SK-N-MC (cell line): ENCODE results near the gene FUOM.

Source experiments
- EZH2 ChIP-seq: fragments of 200-600 bp; sonication (generic); IDR thresholded peaks from one replicate; pipeline ENCODE4 v1.6.1; 2017; ENCODE audit warnings: antibody characterized with exemption
- FOXP2 ChIP-seq: optimal IDR thresholded peaks from 2 replicates; pipeline ENCODE3; 2011; ENCODE audit warnings: mild to moderate bottlenecking, moderate library complexity; ENCODE audit not compliant: insufficient read depth; ENCODE audit errors: extremely low read length, control extremely low read depth
- POLR2AphosphoS5 ChIP-seq: IDR thresholded peaks from 2 replicates; pipeline ENCODE4 v1.6.1; 2012; ENCODE audit warnings: mild to moderate bottlenecking, low read depth, low read length, borderline replicate concordance

- TF ChIP-seq EZH2: no peak
- no peak for TF ChIP-seq POLR2AphosphoS5
- no peak for TF ChIP-seq FOXP2
Observed at GRCh38 chr10:133326745-133327650, 30.8 kb downstream of the FUOM start.
